ENCODE results near the gene DGKI. TPM values are rescaled to one million over a fixed set of nuclear protein-coding genes. Genes with fewer than 3 reads are reported as not detected.

DGKI gene
- total and polyA plus RNA-seq, 4 donors = 0.01 to 0.37 (median 0.31) TPM

GRCh38 chr7:137531671-137532070 is 315.1 kb downstream of the DGKI start:
- Histone ChIP-seq H3K9me3 (ENCODE audit: control insufficient read depth in 4 of 4, low read length in 3 of 4) (no peaks in the 10 kb centered on the region), H3K4me3 (ENCODE audit: low read depth in 1 of 3, low read length in 3 of 3) (no peak overlapping the region), H3K9ac (ENCODE audit: low read depth in 1 of 2, low read length in 2 of 2) (no peak overlapping the region), H3K27ac (ENCODE audit: low read depth in 1 of 2, low read length in 2 of 2) (no peak overlapping the region), H3K27me3 (ENCODE audit: control insufficient read depth in 4 of 4, insufficient read depth in 4 of 4, low read length in 3 of 4) (no peaks in the 10 kb centered on the region), H3K36me3 (ENCODE audit: control insufficient read depth in 4 of 4, insufficient read depth in 3 of 4, low read depth in 1 of 4, low read length in 3 of 4) (no peaks in the 10 kb centered on the region), H3K4me1 (ENCODE audit: control insufficient read depth in 4 of 4, insufficient read depth in 4 of 4, low read length in 3 of 4) (no peaks in the 10 kb centered on the region)
- WGBS = 83% methylated on average over 4 of the region's 4 CpGs
- TF ChIP-seq ZBTB33 (IDR thresholded peaks at IDR 0.05) (no peak), CTCF (IDR thresholded peaks at IDR 0.05; ENCODE audit: low read depth, low read length, missing input control) (no peak), GABPA (IDR thresholded peaks at IDR 0.05 in 1 of 2, conservative IDR thresholded peaks at IDR 0.05 in 1 of 2) (no peak), HNF4A (conservative IDR thresholded peaks at IDR 0.05) (no peak), NR2F2 (IDR thresholded peaks at IDR 0.05) (no peak), HNF4G (IDR thresholded peaks at IDR 0.05) (no peak), JUND (IDR thresholded peaks at IDR 0.05) (no peak), YY1 (IDR thresholded peaks at IDR 0.05) (no peak), TAF1 (conservative IDR thresholded peaks at IDR 0.05) (no peak)
- no peak for DNase-seq (ENCODE audit: low spot score)

- Histone ChIP-seq H3K27me3 (ENCODE audit: control insufficient read depth in 4 of 4, insufficient read depth in 4 of 4, low read length in 3 of 4) (no peaks in the 10 kb centered on the region), H3K36me3 (ENCODE audit: control insufficient read depth in 4 of 4, insufficient read depth in 3 of 4, low read depth in 1 of 4, low read length in 3 of 4) (no peaks in the 10 kb centered on the region), H3K9ac (ENCODE audit: low read depth in 1 of 2, low read length in 2 of 2) (no peak overlapping the region), H3K4me1 (ENCODE audit: control insufficient read depth in 4 of 4, insufficient read depth in 4 of 4, low read length in 3 of 4) (no peaks in the 10 kb centered on the region), H3K27ac (ENCODE audit: low read depth in 1 of 2, low read length in 2 of 2) (no peak overlapping the region), H3K4me3 (ENCODE audit: low read depth in 1 of 3, low read length in 3 of 3) (no peak overlapping the region), H3K9me3 (ENCODE audit: control insufficient read depth in 4 of 4, low read length in 3 of 4) (no peaks in the 10 kb centered on the region)
- TF ChIP-seq FOXA2 (IDR thresholded peaks at IDR 0.05) (no peak), GABPA (IDR thresholded peaks at IDR 0.05 in 1 of 2, conservative IDR thresholded peaks at IDR 0.05 in 1 of 2) (no peak), RXRA (IDR thresholded peaks at IDR 0.05) (no peak), NR2F2 (IDR thresholded peaks at IDR 0.05) (no peak), CTCF (IDR thresholded peaks at IDR 0.05; ENCODE audit: low read depth, low read length, missing input control) (no peak), SP1 (IDR thresholded peaks at IDR 0.05) (no peak), YY1 (IDR thresholded peaks at IDR 0.05) (no peak), ZBTB33 (IDR thresholded peaks at IDR 0.05) (no peak), REST (IDR thresholded peaks at IDR 0.05) (no peak), RAD21 (IDR thresholded peaks at IDR 0.05) (no peak), HNF4A (conservative IDR thresholded peaks at IDR 0.05) (no peak)
- WGBS = 53% methylated on average over 2 of the region's 2 CpGs
- DNase-seq (ENCODE audit: low spot score) = no peak
Measured at GRCh38 chr7:137527634-137528033, 319.1 kb downstream of the DGKI start.
